Osteocyte (in vitro differentiated cells): Measurements from ENCODE around the gene TSHZ3. TPM values are rescaled to one million over a fixed set of nuclear protein-coding genes. Genes with fewer than 3 reads are reported as not detected.

Experiments used
- DNase-seq: peaks from one replicate; pipeline ENCODE4 v3.0.0; 2021; ENCODE audit warnings: mixed read lengths; ENCODE audit not compliant: unreplicated experiment; ENCODE audit errors: extremely low spot score
- H3K27ac Mint-ChIP-seq: one replicate; pipeline ENCODE4 v1.8.0; 2021; ENCODE audit warnings: mild to moderate bottlenecking, mixed read lengths; ENCODE audit not compliant: unreplicated experiment
- H3K27me3 Mint-ChIP-seq: one replicate; pipeline ENCODE4 v1.8.0; 2021; ENCODE audit warnings: mixed read lengths; ENCODE audit not compliant: unreplicated experiment
- H3K36me3 Mint-ChIP-seq: one replicate; pipeline ENCODE4 v1.8.0; 2021; ENCODE audit warnings: mixed read lengths; ENCODE audit not compliant: unreplicated experiment
- H3K4me1 Mint-ChIP-seq: one replicate; pipeline ENCODE4 v1.8.0; 2021; ENCODE audit warnings: mixed read lengths; ENCODE audit not compliant: unreplicated experiment
- H3K4me3 Mint-ChIP-seq: one replicate; pipeline ENCODE4 v1.8.0; 2021; ENCODE audit warnings: mild to moderate bottlenecking, moderate library complexity, mixed read lengths; ENCODE audit not compliant: unreplicated experiment
- H3K9me3 Mint-ChIP-seq: one replicate; pipeline ENCODE4 v1.8.0; 2021; ENCODE audit warnings: mixed read lengths; ENCODE audit not compliant: unreplicated experiment
- CTCF ChIP-seq: fragments of 200-600 bp; sonication (generic); IDR thresholded peaks from 2 replicates; pipeline ENCODE4 v1.5.0; 2021; ENCODE audit warnings: antibody characterized with exemption, mild to moderate bottlenecking, moderate library complexity
- total RNA-seq: library from RNA; stranded (reverse); gene quantifications from 2 replicates; pipeline ENCODE4 v1.2.1, GENCODE V29; 2021

The TSHZ3 gene
- total RNA-seq, 1 donor from 2014 or later, result 10.7 TPM

GRCh38 chr19:31348481-31349159 is 616 bp downstream of the TSHZ3 start:
- Mint-ChIP-seq H3K4me1 (peaks cover 30% of the 10 kb centered on the region), H3K27ac (peak overlapping the region; percentile 80), H3K4me3 (peak overlapping the region; percentile 87), H3K27me3 (peaks cover 23% of the 10 kb centered on the region), H3K9me3 (no peaks in the 10 kb centered on the region), H3K36me3 (peaks cover 4% of the 10 kb centered on the region)
- DNase-seq, result no peak
- no peak for TF ChIP-seq CTCF

GRCh38 chr19:31347828-31348392 is 1.3 kb downstream of the TSHZ3 start:
- Mint-ChIP-seq H3K4me1 (peaks cover 24% of the 10 kb centered on the region), H3K27ac (peak overlapping the region; percentile 80)

GRCh38 chr19:31347354-31347753 is 1.9 kb downstream of the TSHZ3 start:
- DNase-seq, result no peak

More at GRCh38 chr19:31347828-31348392, 1.3 kb downstream of the TSHZ3 start:
- peak overlapping the region; percentile 87 for H3K4me3 Mint-ChIP-seq
- H3K9me3 Mint-ChIP-seq, result no peaks in the 10 kb centered on the region
- peaks cover 2% of the 10 kb centered on the region for H3K36me3 Mint-ChIP-seq
- no peak for DNase-seq
- peaks cover 16% of the 10 kb centered on the region for H3K27me3 Mint-ChIP-seq
- no peak for TF ChIP-seq CTCF

GRCh38 chr19:31346184-31347059 is 2.8 kb downstream of the TSHZ3 start:
- Mint-ChIP-seq H3K4me1 (peaks cover 17% of the 10 kb centered on the region), H3K27me3 (peaks cover 6% of the 10 kb centered on the region), H3K4me3 (no peak overlapping the region), H3K36me3 (peaks cover 2% of the 10 kb centered on the region), H3K27ac (no peak overlapping the region), H3K9me3 (no peaks in the 10 kb centered on the region)
- no peak for TF ChIP-seq CTCF
- no peak for DNase-seq

More at GRCh38 chr19:31347354-31347753, 1.9 kb downstream of the TSHZ3 start:
- H3K4me3 Mint-ChIP-seq, result peak overlapping the region; percentile 87
- H3K27ac Mint-ChIP-seq, result peak overlapping the region; percentile 11
- TF ChIP-seq CTCF, result no peak
- H3K9me3 Mint-ChIP-seq, result no peaks in the 10 kb centered on the region
- peaks cover 2% of the 10 kb centered on the region for H3K36me3 Mint-ChIP-seq
- H3K4me1 Mint-ChIP-seq, result peaks cover 21% of the 10 kb centered on the region
- H3K27me3 Mint-ChIP-seq, result peaks cover 11% of the 10 kb centered on the region

- peaks cover 25% of the 10 kb centered on the region for H3K4me1 Mint-ChIP-seq
- no peaks in the 10 kb centered on the region for H3K9me3 Mint-ChIP-seq
- no peak overlapping the region for H3K4me3 Mint-ChIP-seq
- no peak for TF ChIP-seq CTCF
- peaks cover 6% of the 10 kb centered on the region for H3K27me3 Mint-ChIP-seq
- H3K36me3 Mint-ChIP-seq, result peaks cover 2% of the 10 kb centered on the region
- DNase-seq, result no peak
- no peak overlapping the region for H3K27ac Mint-ChIP-seq
Measured at GRCh38 chr19:31344403-31344802, 4.8 kb downstream of the TSHZ3 start.
